Keratinocyte (primary cell): ENCODE data around the gene RAB4A. TPM values are rescaled to one million over a fixed set of nuclear protein-coding genes. Genes with fewer than 3 reads are reported as not detected.
A peak's percentile ranks its signal among the peaks of the same experiment; 100 is the strongest.
"Not testable (repeated sequence)": the region's sequence is repeated elsewhere in the genome, so short reads cannot be mapped to it uniquely, and the experiment has no call there.

Experiments used
- DNase-seq: peaks from one replicate; pipeline ENCODE4 v3.0.0-alpha.2; 2011; ENCODE audit warnings: low read depth, missing footprints, low spot score
- FAIRE-seq: peaks from 2 replicates; lab custom pipeline; 2011; peaks lifted over from hg19 to GRCh38; lab: Jason Lieb, UNC
- H2AFZ ChIP-seq: 2 replicates; pipeline ENCODE4 v1.6.0; 2012; ENCODE audit warnings: low read length, control low read depth, inconsistent platforms; ENCODE audit not compliant: control insufficient read depth
- H3K27ac ChIP-seq: 2 replicates; pipeline ENCODE4 v1.5.1; 2011; ENCODE audit warnings: low read length; ENCODE audit not compliant: control insufficient read depth, insufficient read depth
- H3K27me3 ChIP-seq: 3 replicates; pipeline ENCODE4 v1.6.0; 2011; ENCODE audit warnings: low read length; ENCODE audit not compliant: control insufficient read depth, insufficient read depth; ENCODE audit errors: extremely low read depth
- H3K36me3 ChIP-seq, 2 experiments: 2 replicates in 1 of 2; 3 replicates in 1 of 2; pipeline ENCODE4 v1.5.1; 2011; ENCODE audit warnings: low read length in 2 of 2, mild to moderate bottlenecking in 1 of 2; ENCODE audit not compliant: control insufficient read depth in 2 of 2, insufficient read depth in 2 of 2; ENCODE audit errors: extremely low read depth in 1 of 2
- H3K4me1 ChIP-seq: 3 replicates; pipeline ENCODE4 v1.5.1; 2011; ENCODE audit warnings: low read length; ENCODE audit not compliant: control insufficient read depth, insufficient read depth; ENCODE audit errors: extremely low read depth
- H3K4me2 ChIP-seq: 3 replicates; pipeline ENCODE4 v1.6.0; 2011; ENCODE audit warnings: low read depth, low read length; ENCODE audit not compliant: control insufficient read depth, insufficient read depth; ENCODE audit errors: extremely low read depth
- H3K4me3 ChIP-seq, 3 experiments: fragments of 200-600 bp in 1 of 3; sonication (generic) in 1 of 3; 2 replicates in 2 of 3; 3 replicates in 1 of 3; pipeline ENCODE4 v1.5.1; 2011 to 2016; ENCODE audit warnings: low read length in 3 of 3, mild to moderate bottlenecking in 3 of 3, control low read depth in 2 of 3, inconsistent platforms in 1 of 3, low read depth in 1 of 3, mixed read lengths in 1 of 3, mixed run types in 1 of 3, moderate library complexity in 1 of 3; ENCODE audit not compliant: control insufficient read depth in 2 of 3, insufficient read depth in 2 of 3; ENCODE audit errors: extremely low read depth in 1 of 3
- H3K79me2 ChIP-seq: 2 replicates; pipeline ENCODE4 v1.6.0; 2012; ENCODE audit warnings: low read length; ENCODE audit not compliant: control insufficient read depth, insufficient read depth
- H3K9ac ChIP-seq: 3 replicates; pipeline ENCODE4 v1.6.0; 2011; ENCODE audit warnings: low read length; ENCODE audit not compliant: control insufficient read depth, insufficient read depth; ENCODE audit errors: extremely low read depth
- H3K9me1 ChIP-seq: 3 replicates; pipeline ENCODE4 v1.6.0; 2011; ENCODE audit warnings: low read length; ENCODE audit not compliant: control insufficient read depth, insufficient read depth; ENCODE audit errors: extremely low read depth
- H3K9me3 ChIP-seq: 2 replicates; pipeline ENCODE4 v1.5.1; 2012; ENCODE audit warnings: low read depth, low read length; ENCODE audit not compliant: control insufficient read depth
- H4K20me1 ChIP-seq: 3 replicates; pipeline ENCODE4 v1.6.0; 2011; ENCODE audit warnings: low read length; ENCODE audit not compliant: control insufficient read depth, insufficient read depth; ENCODE audit errors: extremely low read depth
- EZH2 ChIP-seq: IDR thresholded peaks from one replicate; pipeline ENCODE4 v1.6.1; 2012; ENCODE audit warnings: inconsistent platforms, mild to moderate bottlenecking, low read length, moderate library complexity
- dilution Hi-C: fragments of 300-500 bp; cut with MboI; formaldehyde crosslinking; loops from one replicate; pipeline ENCODE4 v1.7.0; 2020; ENCODE audit warnings: low sequenced_read_pairs; ENCODE audit not compliant: extremely low pct_ligation_motif_present
- polyA plus RNA-seq, 5 experiments: library from polyadenylated mRNA; depleted of rRNA in 3 of 5; stranded (reverse) in 3 of 5; stranded (forward) in 1 of 5; unstranded in 1 of 5; fragments of >200 nt; gene quantifications; 1 replicate in 1 of 5; 2 replicates in 3 of 5; 3 replicates in 1 of 5; pipeline versions ENCODE4 v1.2.1 to v1.2.3, GENCODE V29; 2011 to 2012; ENCODE audit warnings: missing spikeins in 2 of 5, low read depth in 1 of 5, low replicate concordance in 1 of 5
- TF ChIP-seq, protein P1 (sequence below), 3 experiments: IDR thresholded peaks in 1 of 3; conservative IDR thresholded peaks in 1 of 3; optimal IDR thresholded peaks in 1 of 3; 2 replicates in 2 of 3; 3 replicates in 1 of 3; pipeline versions ENCODE3 to v1.5.1; 2011; ENCODE audit warnings: low read length in 3 of 3, mild to moderate bottlenecking in 3 of 3, moderate library complexity in 2 of 3, control low read depth in 1 of 3, inconsistent platforms in 1 of 3; ENCODE audit not compliant: insufficient read depth in 2 of 3; ENCODE audit errors: extremely low read depth in 1 of 3

The RAB4A gene
- polyA plus RNA-seq, 1 donor (not counting 4 experiments of a cell fraction or from before 2014, with no cell fraction given): 54.7 TPM

- Histone ChIP-seq H3K9ac (no peak overlapping the region), H3K4me2 (no peak overlapping the region), H4K20me1 (no peaks in the 10 kb centered on the region), H3K27me3 (no peaks in the 10 kb centered on the region), H3K27ac (peak overlapping the region; percentile 45), H3K9me3 (no peaks in the 10 kb centered on the region), H3K36me3 (peaks cover 3 to 5% of the 10 kb centered on the region in 2 experiments), H3K4me3 (no peak overlapping the region), H3K9me1 (no peaks in the 10 kb centered on the region), H3K4me1 (peaks cover 18% of the 10 kb centered on the region), H3K79me2 (peaks cover 57% of the 10 kb centered on the region), H2AFZ (no peak overlapping the region)
- no peak for TF ChIP-seq EZH2
- TF ChIP-seq, protein P1, sequence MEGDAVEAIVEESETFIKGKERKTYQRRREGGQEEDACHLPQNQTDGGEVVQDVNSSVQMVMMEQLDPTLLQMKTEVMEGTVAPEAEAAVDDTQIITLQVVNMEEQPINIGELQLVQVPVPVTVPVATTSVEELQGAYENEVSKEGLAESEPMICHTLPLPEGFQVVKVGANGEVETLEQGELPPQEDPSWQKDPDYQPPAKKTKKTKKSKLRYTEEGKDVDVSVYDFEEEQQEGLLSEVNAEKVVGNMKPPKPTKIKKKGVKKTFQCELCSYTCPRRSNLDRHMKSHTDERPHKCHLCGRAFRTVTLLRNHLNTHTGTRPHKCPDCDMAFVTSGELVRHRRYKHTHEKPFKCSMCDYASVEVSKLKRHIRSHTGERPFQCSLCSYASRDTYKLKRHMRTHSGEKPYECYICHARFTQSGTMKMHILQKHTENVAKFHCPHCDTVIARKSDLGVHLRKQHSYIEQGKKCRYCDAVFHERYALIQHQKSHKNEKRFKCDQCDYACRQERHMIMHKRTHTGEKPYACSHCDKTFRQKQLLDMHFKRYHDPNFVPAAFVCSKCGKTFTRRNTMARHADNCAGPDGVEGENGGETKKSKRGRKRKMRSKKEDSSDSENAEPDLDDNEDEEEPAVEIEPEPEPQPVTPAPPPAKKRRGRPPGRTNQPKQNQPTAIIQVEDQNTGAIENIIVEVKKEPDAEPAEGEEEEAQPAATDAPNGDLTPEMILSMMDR (optimal IDR thresholded peaks at IDR 0.05 in 1 of 3, IDR thresholded peaks at IDR 0.05 in 1 of 3, conservative IDR thresholded peaks at IDR 0.05 in 1 of 3; ENCODE audit: extremely low read depth in 1 of 3, insufficient read depth in 2 of 3, low read length in 3 of 3): no peak
- DNase-seq (no peak), FAIRE-seq (peak; percentile 61)
- dilution Hi-C loops: no loop called here
These were observed 16.4 kb downstream of the RAB4A start for GRCh38 chr1:229287267-229287666.

- TF ChIP-seq, protein P1 (optimal IDR thresholded peaks at IDR 0.05 in 1 of 3, IDR thresholded peaks at IDR 0.05 in 1 of 3, conservative IDR thresholded peaks at IDR 0.05 in 1 of 3; ENCODE audit: extremely low read depth in 1 of 3, insufficient read depth in 2 of 3, low read length in 3 of 3): no peak
- no peak for TF ChIP-seq EZH2
These were observed 17.6 kb downstream of the RAB4A start for GRCh38 chr1:229288516-229288915.

DNA sequence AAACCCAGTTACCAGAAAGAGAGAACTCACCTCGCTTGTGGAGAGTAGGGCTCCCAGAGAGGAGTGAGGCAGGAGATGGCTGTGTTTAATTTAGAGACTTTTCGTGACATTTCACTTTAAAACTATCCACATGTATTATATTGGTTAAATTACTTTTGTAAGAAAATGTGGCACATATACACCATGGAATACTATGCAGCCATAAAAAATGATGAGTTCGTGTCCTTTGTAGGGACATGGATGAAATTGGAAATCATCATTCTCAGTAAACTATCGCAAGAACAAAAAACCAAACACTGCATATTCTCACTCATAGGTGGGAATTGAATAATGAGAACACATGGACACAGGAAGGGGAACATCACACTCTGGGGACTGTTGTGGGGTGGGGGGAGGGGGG, 20.8 kb downstream of the RAB4A start:
- H3K4me3 ChIP-seq, H3K4me2 ChIP-seq, FAIRE-seq, dilution Hi-C loops, DNase-seq, H3K4me1 ChIP-seq, H2AFZ ChIP-seq, H3K27ac ChIP-seq, H4K20me1 ChIP-seq, H3K9me3 ChIP-seq, H3K27me3 ChIP-seq, H3K36me3 ChIP-seq, H3K9me1 ChIP-seq, H3K9ac ChIP-seq: not testable (repeated sequence)
- peaks cover 14% of the 10 kb centered on the region for H3K79me2 ChIP-seq

More at GRCh38 chr1:229288516-229288915, 17.6 kb downstream of the RAB4A start:
- Histone ChIP-seq H3K36me3 (peaks cover 3 to 8% of the 10 kb centered on the region in 2 experiments), H2AFZ (no peak overlapping the region), H3K27ac (no peak overlapping the region), H3K4me3 (no peak overlapping the region), H3K27me3 (no peaks in the 10 kb centered on the region), H3K9me3 (no peaks in the 10 kb centered on the region), H3K4me2 (no peak overlapping the region), H3K9me1 (no peaks in the 10 kb centered on the region), H3K79me2 (peaks cover 44% of the 10 kb centered on the region), H3K4me1 (peaks cover 18% of the 10 kb centered on the region), H3K9ac (no peak overlapping the region), H4K20me1 (no peaks in the 10 kb centered on the region)
- dilution Hi-C loops: no loop called here
- no peak for FAIRE-seq
- DNase-seq: no peak
